ENCODE measurements around the gene FAM131B. TPM values are rescaled to one million over a fixed set of nuclear protein-coding genes. Genes with fewer than 3 reads are reported as not detected.

FAM131B gene
- total and polyA plus RNA-seq, 9 of the 15 experiments (the other 6 are each of a cell fraction or from before 2014, with no cell fraction given) = 0.03 to 0.04 TPM; not detected in 7

GRCh38 chr7:143382126-143382790 lies 19.7 kb upstream of the FAM131B start (continued):
- TF ChIP-seq ZFP91 (CRISPR knock-in tag; IDR thresholded peaks at IDR 0.05) (no peak), ZBTB1 (CRISPR knock-in tag; IDR thresholded peaks at IDR 0.05; ENCODE audit: borderline replicate concordance, low read depth) (no peak), ZNF57 (CRISPR knock-in tag; IDR thresholded peaks at IDR 0.05) (no peak), ERF (CRISPR knock-in tag; IDR thresholded peaks at IDR 0.05) (no peak), ZNF589 (CRISPR knock-in tag; IDR thresholded peaks at IDR 0.05; ENCODE audit: low read depth) (no peak), ZBTB43 (CRISPR knock-in tag; IDR thresholded peaks at IDR 0.05) (no peak), YBX1 (IDR thresholded peaks at IDR 0.05) (no peak), ZNF184 (CRISPR knock-in tag; IDR thresholded peaks at IDR 0.05) (no peak), NR3C1 (CRISPR knock-in tag; IDR thresholded peaks at IDR 0.05) (peak; percentile 67; the same call in 1 of the 2 replicates), NEUROD1 (IDR thresholded peaks at IDR 0.05; ENCODE audit: borderline replicate concordance, low read depth, low read length, partially characterized antibody) (no peak), TARDBP (IDR thresholded peaks at IDR 0.05) (no peak), FUS (optimal IDR thresholded peaks at IDR 0.05; ENCODE audit: low read depth, low read length) (no peak), ETS1 (conservative IDR thresholded peaks at IDR 0.05; ENCODE audit: control insufficient read depth, low read depth, low read length) (0 out of 2 replicates have a peak, but pooled peaks have one; percentile 23), RBM34 (IDR thresholded peaks at IDR 0.05; ENCODE audit: borderline replicate concordance, insufficient read depth, low read length) (no peak), SMARCE1 (IDR thresholded peaks at IDR 0.05) (no peak), NR2C1 (IDR thresholded peaks at IDR 0.05) (peak; percentile 43; the same call in 1 of the 2 replicates), NR2C1 (tag; IDR thresholded peaks at IDR 0.05) (peak; percentile 71), BRF1 (IDR thresholded peaks at IDR 0.05; ENCODE audit: borderline replicate concordance, extremely low read depth, insufficient read length) (no peak), ADNP (tag; IDR thresholded peaks at IDR 0.05) (no peak), AFF1 (IDR thresholded peaks at IDR 0.05; ENCODE audit: low read depth in 1 of 2, partially characterized antibody in 2 of 2) (no peak), RBM15 (IDR thresholded peaks at IDR 0.05; ENCODE audit: insufficient read depth, low read length) (no peak)
